Naive thymus-derived CD8-positive, alpha-beta T cell (primary cell): Measurements from ENCODE around the gene UGT1A9. TPM values are rescaled to one million over a fixed set of nuclear protein-coding genes. Genes with fewer than 3 reads are reported as not detected.
"Not testable (repeated sequence)": the region's sequence is repeated elsewhere in the genome, so short reads cannot be mapped to it uniquely, and the experiment has no call there.

Experiments used
- ATAC-seq, 2 donors: fragments of 150-1000 bp; cut with Tn5 transposase in 1 of 2; sonication (Bioruptor Pico), chemical (Tn5 transposase) in 1 of 2; 1 replicate in 1 of 2; 2 replicates in 1 of 2; pipeline ENCODE4 v1.10.0; 2021; ENCODE audit warnings: mild to moderate bottlenecking in 2 of 2, moderate library complexity in 2 of 2
- POLR2A ChIA-PET: fragments of 350-600 bp; sonication (Branson Sonifier 250); formaldehyde crosslinking; loops from one replicate; lab custom pipeline; 2021; ENCODE audit warnings: antibody characterized with exemption; lab: Charles Lee
- DNase-seq, 10 donors: peaks; one replicate each; pipeline versions ENCODE4 v3.0.0 to v3.0.0-alpha.2; 2020 to 2022
- H3K27ac Mint-ChIP-seq, 10 donors: one replicate each; pipeline ENCODE4 v1.8.0; 2020 to 2022; ENCODE audit warnings: mild to moderate bottlenecking in 10 of 10, mixed read lengths in 10 of 10, moderate library complexity in 4 of 10, inconsistent platforms in 1 of 10
- H3K27me3 Mint-ChIP-seq, 5 donors: one replicate each; pipeline ENCODE4 v1.8.0; 2021 to 2022; ENCODE audit warnings: mixed read lengths in 5 of 5
- H3K36me3 Mint-ChIP-seq, 3 donors: one replicate each; pipeline ENCODE4 v1.8.0; 2020 to 2022; ENCODE audit warnings: mixed read lengths in 3 of 3, mild to moderate bottlenecking in 2 of 3, inconsistent platforms in 1 of 3
- H3K4me1 Mint-ChIP-seq, 4 donors: one replicate each; pipeline ENCODE4 v1.8.0; 2021 to 2022; ENCODE audit warnings: mixed read lengths in 4 of 4
- H3K4me3 Mint-ChIP-seq, 10 donors: one replicate each; pipeline ENCODE4 v1.8.0; 2020 to 2022; ENCODE audit warnings: mild to moderate bottlenecking in 10 of 10, mixed read lengths in 10 of 10, moderate library complexity in 6 of 10, inconsistent platforms in 1 of 10
- H3K9me3 Mint-ChIP-seq, 9 donors: one replicate each; pipeline ENCODE4 v1.8.0; 2020 to 2022; ENCODE audit warnings: mixed read lengths in 9 of 9, mild to moderate bottlenecking in 3 of 9, inconsistent platforms in 1 of 9, moderate library complexity in 1 of 9
- polyA plus RNA-seq, 3 donors: library from polyadenylated mRNA; unstranded; fragments of 300-500 nt; fragmentation: Illumina TruSeq; gene quantifications; one replicate each; pipeline ENCODE4 v1.2.3, GENCODE V29; 2021
- total RNA-seq, 8 experiments: library from RNA in 2 of 8; stranded (reverse) in 2 of 8; gene quantifications; one replicate each; pipeline ENCODE4 v1.2.3 and lab custom pipeline; 2021 to 2026

Gene UGT1A9
- total and polyA plus RNA-seq, 5 experiments from 2014 or later, result not detected

- ATAC-seq, H3K36me3 Mint-ChIP-seq, H3K4me1 Mint-ChIP-seq, H3K27ac Mint-ChIP-seq, POLR2A ChIA-PET, H3K9me3 Mint-ChIP-seq, DNase-seq, H3K4me3 Mint-ChIP-seq: not testable (repeated sequence)
- H3K27me3 Mint-ChIP-seq, result peaks cover 17 to 63% (median 30%) of the 10 kb centered on the region in 5 donors
Measured at GRCh38 chr2:233736868-233737653, 65.4 kb downstream of the UGT1A9 start.

GRCh38 chr2:233740870-233741269, 69.2 kb downstream of the UGT1A9 start:
- Mint-ChIP-seq H3K27me3 (peaks cover 10 to 47% (median 22%) of the 10 kb centered on the region in 5 donors), H3K4me1 (no peaks in the 10 kb centered on the region), H3K9me3 (peaks cover 0 to 3% (median 0%) of the 10 kb centered on the region in 9 donors), H3K27ac (no peak overlapping the region), H3K36me3 (no peaks in the 10 kb centered on the region), H3K4me3 (no peak overlapping the region)
- POLR2A ChIA-PET, result no interaction called here
- no peak for ATAC-seq
- no peak for DNase-seq

DNA sequence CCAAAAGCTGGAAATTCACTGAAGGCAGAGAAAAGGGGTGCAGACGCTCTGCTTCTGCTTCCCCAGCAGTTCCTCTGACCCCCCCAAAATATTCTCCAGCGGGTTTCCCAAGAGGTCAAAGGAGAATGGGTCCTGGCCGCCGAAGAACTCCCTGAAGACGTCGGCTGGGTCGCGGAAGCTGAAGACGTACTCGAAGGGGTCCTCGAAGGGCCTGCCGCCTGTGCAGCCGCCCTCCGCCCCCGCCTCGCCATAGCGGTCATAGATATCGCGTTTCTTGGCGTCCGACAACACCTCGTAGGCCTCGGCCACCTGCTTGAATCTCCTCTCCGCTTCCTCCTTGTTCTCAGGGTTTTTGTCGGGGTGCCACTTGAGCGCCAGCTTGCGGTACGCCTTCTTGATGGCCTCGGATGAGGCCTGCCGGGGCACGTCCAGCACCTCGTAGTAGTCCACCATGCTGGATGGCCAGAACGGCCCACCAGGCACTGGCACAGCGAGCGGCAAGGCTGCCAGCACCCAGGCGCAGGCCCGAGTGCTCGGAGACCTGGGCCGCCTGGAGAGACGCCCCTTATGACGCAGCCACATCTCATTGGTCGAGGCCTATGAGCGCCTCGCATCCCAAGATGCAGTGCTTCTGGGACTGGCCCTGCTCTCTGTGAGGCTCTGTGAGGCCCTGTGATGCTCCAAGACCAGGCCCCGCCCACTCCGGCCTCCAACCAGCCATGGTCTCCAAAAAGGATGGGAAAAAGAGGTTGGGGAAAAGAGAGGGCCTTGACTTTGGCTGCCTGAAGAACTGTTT, 72.0 kb downstream of the UGT1A9 start:
- no peaks in the 10 kb centered on the region for H3K4me1 Mint-ChIP-seq
- no peaks in the 10 kb centered on the region for H3K9me3 Mint-ChIP-seq

DNA sequence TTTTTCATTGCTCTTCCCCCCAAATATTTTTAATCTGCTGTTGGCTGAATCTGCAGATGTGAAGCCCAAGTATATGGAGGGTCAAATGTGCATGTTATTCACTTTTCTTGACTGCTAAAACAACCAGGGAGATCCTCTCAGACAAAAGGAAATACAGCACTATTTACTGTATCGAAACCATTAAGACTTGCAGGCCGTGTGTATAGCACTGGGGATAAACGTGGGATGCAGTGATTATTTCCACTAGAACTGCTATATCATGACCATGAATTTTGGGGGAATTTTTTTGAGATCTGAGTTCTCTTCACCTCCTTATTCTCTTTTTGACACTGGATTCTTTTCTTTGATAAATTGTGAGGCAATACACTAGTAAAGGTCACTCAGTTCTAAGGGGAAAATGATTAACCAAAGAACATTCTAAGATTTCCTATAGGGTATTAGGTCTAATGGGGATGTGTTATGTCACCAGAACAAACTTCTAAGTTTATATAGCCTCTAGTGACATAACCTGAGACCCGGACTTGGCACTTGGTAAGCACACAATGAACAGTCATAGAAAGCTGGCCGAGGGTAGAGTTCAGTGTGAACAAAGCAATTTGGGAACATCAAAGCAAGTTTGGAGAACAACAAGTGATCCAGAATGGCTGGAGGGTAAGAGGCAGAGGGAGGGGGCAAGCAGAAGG, 73.5 kb downstream of the UGT1A9 start:
- peaks cover 0 to 5% (median 0%) of the 10 kb centered on the region in 3 donors for H3K36me3 Mint-ChIP-seq

More for the DNA sequence above, 72.0 kb downstream of the UGT1A9 start:
- no peak overlapping the region for H3K27ac Mint-ChIP-seq
- no peaks in the 10 kb centered on the region for H3K36me3 Mint-ChIP-seq
- no peak for DNase-seq
- no peak overlapping the region for H3K4me3 Mint-ChIP-seq
- ATAC-seq, result no peak
- peaks cover 4 to 45% (median 18%) of the 10 kb centered on the region in 5 donors for H3K27me3 Mint-ChIP-seq
- POLR2A ChIA-PET, result no interaction called here

GRCh38 chr2:233745838-233746237, 74.1 kb downstream of the UGT1A9 start:
- H3K9me3 Mint-ChIP-seq, ATAC-seq, H3K4me3 Mint-ChIP-seq, H3K36me3 Mint-ChIP-seq, H3K4me1 Mint-ChIP-seq, H3K27ac Mint-ChIP-seq, DNase-seq, POLR2A ChIA-PET: not testable (repeated sequence)
- peaks cover 4 to 30% (median 18%) of the 10 kb centered on the region in 5 donors for H3K27me3 Mint-ChIP-seq

More for the DNA sequence above, 73.5 kb downstream of the UGT1A9 start:
- H3K27me3 Mint-ChIP-seq, result peaks cover 4 to 34% (median 18%) of the 10 kb centered on the region in 5 donors
- peaks cover 0 to 6% (median 3%) of the 10 kb centered on the region in 9 donors for H3K9me3 Mint-ChIP-seq
- ATAC-seq (no peak), DNase-seq (no peak)
- POLR2A ChIA-PET, result no interaction called here
- H3K27ac Mint-ChIP-seq, result no peak overlapping the region
- no peak overlapping the region for H3K4me3 Mint-ChIP-seq
- no peaks in the 10 kb centered on the region for H3K4me1 Mint-ChIP-seq

- POLR2A ChIA-PET, result no interaction called here
- Mint-ChIP-seq H3K36me3 (peaks cover 0 to 14% (median 0%) of the 10 kb centered on the region in 3 donors), H3K27me3 (peaks cover 8 to 30% (median 18%) of the 10 kb centered on the region in 5 donors), H3K9me3 (peaks cover 0 to 18% (median 13%) of the 10 kb centered on the region in 9 donors), H3K27ac (no peak overlapping the region), H3K4me3 (no peak overlapping the region), H3K4me1 (no peaks in the 10 kb centered on the region)
- DNase-seq, result no peak
- no peak for ATAC-seq
Measured at GRCh38 chr2:233746475-233747282, 75.0 kb downstream of the UGT1A9 start.

DNA sequence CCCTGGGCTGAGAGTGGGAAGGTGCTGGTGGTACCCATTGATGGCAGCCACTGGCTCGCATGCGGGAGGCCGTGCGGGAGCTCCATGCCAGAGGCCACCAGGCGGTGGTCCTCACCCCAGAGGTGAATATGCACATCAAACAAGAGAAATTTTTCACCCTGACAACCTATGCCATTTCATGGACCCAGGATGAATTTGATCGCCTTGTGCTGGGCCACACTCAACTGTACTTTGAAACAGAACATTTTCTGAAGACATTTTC, 75.5 kb downstream of the UGT1A9 start:
- DNase-seq, result no peak
- H3K27me3 Mint-ChIP-seq, result peaks cover 8 to 31% (median 19%) of the 10 kb centered on the region in 5 donors
- no peak overlapping the region for H3K27ac Mint-ChIP-seq
- peaks cover 0 to 15% (median 0%) of the 10 kb centered on the region in 3 donors for H3K36me3 Mint-ChIP-seq
- no peaks in the 10 kb centered on the region for H3K4me1 Mint-ChIP-seq
- H3K9me3 Mint-ChIP-seq, result peaks cover 0 to 22% (median 13%) of the 10 kb centered on the region in 9 donors
- no peak overlapping the region for H3K4me3 Mint-ChIP-seq
- POLR2A ChIA-PET, result no interaction called here
- no peak for ATAC-seq

DNA sequence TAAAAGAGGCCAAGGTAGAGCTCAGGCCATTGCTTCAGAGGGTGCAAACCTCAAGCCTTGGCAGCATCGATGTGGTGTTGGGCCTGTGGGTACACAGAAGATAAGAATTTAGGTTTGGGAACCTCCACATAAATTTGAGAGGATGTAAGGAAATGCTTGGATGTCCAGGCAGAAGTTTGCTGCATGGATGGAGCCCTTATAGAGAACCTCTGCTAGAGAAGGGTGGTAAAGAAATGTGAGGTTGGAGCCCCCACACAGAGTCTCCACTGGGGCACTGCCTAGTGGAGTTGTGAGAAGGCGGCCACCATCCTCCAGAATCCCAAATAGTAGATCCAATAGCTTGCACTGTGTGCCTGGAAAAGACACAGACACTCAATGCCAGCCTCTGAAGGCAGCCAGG, 79.0 kb downstream of the UGT1A9 start:
- Mint-ChIP-seq H3K9me3 (peaks cover 0 to 26% (median 15%) of the 10 kb centered on the region in 9 donors), H3K36me3 (peaks cover 0 to 15% (median 0%) of the 10 kb centered on the region in 3 donors), H3K27me3 (peaks cover 10 to 27% (median 23%) of the 10 kb centered on the region in 5 donors)
- ATAC-seq, DNase-seq, H3K4me1 Mint-ChIP-seq, H3K4me3 Mint-ChIP-seq, H3K27ac Mint-ChIP-seq, POLR2A ChIA-PET: not testable (repeated sequence)

DNA sequence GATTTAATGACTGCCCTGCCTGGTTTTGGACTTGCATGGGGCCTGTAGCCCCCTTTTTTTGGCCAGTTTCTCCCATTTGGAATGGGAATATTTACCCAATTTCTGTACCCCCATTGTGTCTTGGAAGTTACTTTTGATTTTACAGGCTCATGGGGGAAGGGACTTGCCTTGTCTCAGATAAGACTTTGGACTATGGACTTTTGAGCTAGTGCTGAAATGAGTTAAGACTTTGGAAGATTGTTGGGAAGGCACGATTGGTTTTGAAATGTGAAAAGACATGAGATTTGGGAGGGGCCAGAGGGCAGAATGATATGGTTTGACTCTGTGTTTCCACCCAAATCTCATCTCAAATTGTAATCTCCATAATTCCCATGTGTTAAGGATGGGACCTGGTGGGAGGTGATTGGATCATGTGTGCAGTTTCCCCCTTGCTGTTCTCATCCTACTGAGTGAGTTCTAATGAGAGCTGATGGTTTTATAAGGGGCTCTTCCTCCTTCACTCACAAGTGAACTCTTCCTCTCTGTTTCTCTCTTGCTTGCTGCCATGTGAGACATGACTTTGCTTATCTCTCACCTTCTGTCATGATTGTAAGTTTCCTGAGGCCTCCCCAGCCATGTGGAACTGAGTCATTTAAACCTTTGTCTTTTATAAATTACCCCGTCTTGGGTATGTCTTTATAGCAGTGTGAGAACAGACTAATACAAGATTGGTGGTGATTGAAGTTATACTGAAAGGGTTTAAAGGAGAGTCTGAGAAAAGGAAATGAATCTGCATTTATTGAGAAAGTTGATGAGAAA, 79.7 kb downstream of the UGT1A9 start:
- H3K36me3 Mint-ChIP-seq, result peaks cover 0 to 15% (median 0%) of the 10 kb centered on the region in 3 donors
- ATAC-seq, H3K4me1 Mint-ChIP-seq, DNase-seq, POLR2A ChIA-PET, H3K4me3 Mint-ChIP-seq: not testable (repeated sequence)
- peaks cover 10 to 25% (median 19%) of the 10 kb centered on the region in 5 donors for H3K27me3 Mint-ChIP-seq
- H3K9me3 Mint-ChIP-seq, result peaks cover 0 to 26% (median 15%) of the 10 kb centered on the region in 9 donors
- H3K27ac Mint-ChIP-seq, result peak overlapping the region in 1 of 10 donors; percentile 53

DNA sequence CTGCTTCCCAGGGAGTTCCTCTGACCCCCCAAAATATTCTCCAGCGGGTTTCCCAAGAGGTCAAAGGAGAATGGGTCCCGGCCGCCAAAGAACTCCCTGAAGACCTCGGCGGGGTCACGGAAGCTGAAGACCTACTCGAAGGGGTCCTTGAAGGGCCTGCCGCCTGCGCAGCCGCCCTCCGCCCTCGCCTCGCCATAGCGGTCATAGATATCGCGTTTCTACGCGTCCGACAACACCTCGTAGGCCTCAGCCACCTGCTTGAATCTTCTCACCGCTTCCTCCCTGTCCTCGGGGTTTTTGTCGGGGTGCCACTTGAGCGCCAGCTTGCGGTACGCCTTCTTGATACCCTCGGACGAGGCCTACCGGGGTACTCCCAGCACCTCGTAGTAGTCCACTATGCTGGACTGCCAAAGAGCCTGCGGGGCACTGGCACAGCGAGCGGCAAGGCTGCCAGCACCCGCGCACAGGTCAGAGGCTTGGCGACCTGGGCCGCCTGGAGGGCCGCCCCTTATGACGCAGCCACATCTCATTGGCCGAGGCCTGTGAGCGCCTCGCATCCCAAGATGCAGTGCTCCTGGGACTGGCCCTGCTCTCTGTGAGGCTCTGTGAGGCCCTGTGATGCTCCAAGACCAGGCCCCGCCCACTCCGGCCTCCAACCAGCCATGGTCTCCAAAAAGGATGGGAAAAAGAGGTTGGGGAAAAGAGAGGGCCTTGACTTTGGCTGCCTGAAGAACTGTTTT, 83.3 kb downstream of the UGT1A9 start:
- peaks cover 0 to 2% (median 0%) of the 10 kb centered on the region in 4 donors for H3K4me1 Mint-ChIP-seq
- no peak for DNase-seq
- POLR2A ChIA-PET, result no interaction called here
- no peak overlapping the region for H3K4me3 Mint-ChIP-seq
- peaks cover 0 to 12% (median 0%) of the 10 kb centered on the region in 3 donors for H3K36me3 Mint-ChIP-seq
- H3K27me3 Mint-ChIP-seq, result peaks cover 0 to 11% (median 9%) of the 10 kb centered on the region in 5 donors
- H3K27ac Mint-ChIP-seq, result no peak overlapping the region
- no peak for ATAC-seq
- H3K9me3 Mint-ChIP-seq, result peaks cover 0 to 22% (median 11%) of the 10 kb centered on the region in 9 donors
